ENCODE measurements around the gene TBC1D22A.

- TF ChIP-seq EP300 (IDR thresholded peaks at IDR 0.05; ENCODE audit: low read depth) (no peak), CTCF (IDR thresholded peaks at IDR 0.05) (no peak)
Measured at GRCh38 chr22:47100019-47100418, 337.6 kb downstream of the TBC1D22A start.

Data from transverse colon (tissue), 3 donors.